ENCODE results near the gene VAMP5.
"Not testable (repeated sequence)": the region's sequence is repeated elsewhere in the genome, so short reads cannot be mapped to it uniquely, and the experiment has no call there.

VAMP5 gene

DNA sequence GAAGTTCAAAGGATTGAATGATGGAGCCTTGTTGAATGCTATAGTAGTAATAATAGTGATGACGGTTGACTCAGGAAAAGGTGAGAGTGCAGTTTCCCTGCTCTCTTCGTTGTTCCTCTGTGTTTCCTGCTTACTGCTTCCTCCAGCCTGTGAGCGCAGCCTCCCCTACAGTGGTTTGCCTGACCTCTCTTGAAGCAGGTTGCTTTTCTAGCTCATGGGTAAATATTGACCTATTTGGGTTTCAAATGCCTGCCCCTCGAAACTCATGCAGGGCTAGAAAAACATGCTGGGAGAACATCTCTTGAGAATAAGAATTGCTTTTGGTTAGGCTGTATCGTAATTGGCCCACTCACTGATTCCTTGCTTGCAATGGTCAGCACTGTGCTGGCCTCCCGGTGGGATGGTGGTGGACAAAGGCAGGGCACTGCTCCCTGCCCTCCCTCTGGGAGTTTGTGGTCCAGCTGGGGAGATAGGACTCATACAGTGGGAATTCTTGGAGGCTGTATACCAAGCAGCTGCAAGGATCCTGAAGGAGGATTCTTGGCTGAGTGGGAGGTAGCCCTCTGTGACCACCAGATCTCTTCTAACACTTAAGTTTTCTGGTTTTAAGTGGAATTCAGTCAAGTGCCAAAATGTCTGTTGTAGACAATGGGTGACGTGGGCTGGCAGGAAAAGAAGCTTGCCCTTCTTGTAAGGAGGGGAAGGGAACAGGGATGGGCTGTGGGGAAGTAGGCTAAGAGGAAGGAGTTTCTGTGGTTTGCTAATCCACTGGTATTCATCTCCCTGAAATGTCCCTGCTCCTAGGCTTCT is 6.0 kb downstream of the VAMP5 start:
- Histone ChIP-seq H3K79me2 (ENCODE audit: insufficient read depth, low read length) (peaks cover 48% of the 10 kb centered on the region), H3K4me3 (ENCODE audit: low read length, poor library complexity, severe bottlenecking) (peak overlapping the region; percentile 8), H3K4me2 (ENCODE audit: low read depth, low read length, poor library complexity, severe bottlenecking) (peak overlapping the region; percentile 85)

DNA sequence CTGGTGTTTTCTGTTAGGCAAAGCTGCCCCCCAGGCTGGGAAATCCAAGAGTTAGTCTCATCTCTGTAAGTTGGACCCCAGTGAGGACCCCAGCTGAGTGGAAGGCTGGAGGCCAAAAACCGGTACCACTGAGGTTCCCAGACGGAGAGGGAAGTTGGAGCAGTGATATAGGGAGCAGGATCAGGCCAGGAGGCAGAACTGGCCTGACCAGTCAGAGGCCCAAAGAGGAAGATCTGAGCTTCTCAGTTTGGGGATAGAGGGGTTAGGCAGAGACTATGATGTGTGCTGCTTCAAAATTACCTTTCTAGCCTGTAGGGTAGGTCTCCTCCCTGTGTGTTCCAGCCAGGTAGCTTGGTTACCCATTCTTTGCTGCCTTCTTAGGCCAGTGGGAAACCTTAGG is 6.7 kb downstream of the VAMP5 start:
- Histone ChIP-seq H3K36me3 (ENCODE audit: insufficient read depth, low read length) (no peaks in the 10 kb centered on the region), H4K20me1 (ENCODE audit: insufficient read depth, low read length, poor library complexity, severe bottlenecking) (peaks cover 2% of the 10 kb centered on the region), H3K9me2 (replicated peaks; ENCODE audit: low read depth, low read length) (no peaks in the 10 kb centered on the region), H3K27me3 (ENCODE audit: insufficient read depth, low read length, poor library complexity, severe bottlenecking) (no peaks in the 10 kb centered on the region), H2AFZ (ENCODE audit: low read length) (no peak overlapping the region), H3K4me1 (ENCODE audit: insufficient read depth, low read length, poor library complexity, severe bottlenecking) (peaks cover 55% of the 10 kb centered on the region), H3K4me2 (ENCODE audit: low read depth, low read length, poor library complexity, severe bottlenecking) (peak overlapping the region; percentile 85), H3F3A (ENCODE audit: low read depth) (0 out of 2 replicates have a peak, but pooled peaks cover 12% of the 10 kb centered on the region), H3K9me3 (ENCODE audit: insufficient read depth, low read depth, low read length) (no peaks in the 10 kb centered on the region), H3K9ac (ENCODE audit: low read depth, low read length, poor library complexity, severe bottlenecking) (peak overlapping the region; percentile 56), H3K4me3 (ENCODE audit: low read length, poor library complexity, severe bottlenecking) (no peak overlapping the region), H3K79me2 (ENCODE audit: insufficient read depth, low read length) (peaks cover 45% of the 10 kb centered on the region)
- no peak for TF ChIP-seq EZH2phosphoT487 (IDR thresholded peaks at IDR 0.05; ENCODE audit: borderline replicate concordance)

More for the DNA sequence above, 6.0 kb downstream of the VAMP5 start:
- H3K4me1 ChIP-seq (ENCODE audit: insufficient read depth, low read length, poor library complexity, severe bottlenecking): peaks cover 61% of the 10 kb centered on the region
- H3K27me3 ChIP-seq (ENCODE audit: insufficient read depth, low read length, poor library complexity, severe bottlenecking): no peaks in the 10 kb centered on the region
- TF ChIP-seq EZH2phosphoT487 (IDR thresholded peaks at IDR 0.05; ENCODE audit: borderline replicate concordance): no peak
- TF ChIP-seq, protein P1, sequence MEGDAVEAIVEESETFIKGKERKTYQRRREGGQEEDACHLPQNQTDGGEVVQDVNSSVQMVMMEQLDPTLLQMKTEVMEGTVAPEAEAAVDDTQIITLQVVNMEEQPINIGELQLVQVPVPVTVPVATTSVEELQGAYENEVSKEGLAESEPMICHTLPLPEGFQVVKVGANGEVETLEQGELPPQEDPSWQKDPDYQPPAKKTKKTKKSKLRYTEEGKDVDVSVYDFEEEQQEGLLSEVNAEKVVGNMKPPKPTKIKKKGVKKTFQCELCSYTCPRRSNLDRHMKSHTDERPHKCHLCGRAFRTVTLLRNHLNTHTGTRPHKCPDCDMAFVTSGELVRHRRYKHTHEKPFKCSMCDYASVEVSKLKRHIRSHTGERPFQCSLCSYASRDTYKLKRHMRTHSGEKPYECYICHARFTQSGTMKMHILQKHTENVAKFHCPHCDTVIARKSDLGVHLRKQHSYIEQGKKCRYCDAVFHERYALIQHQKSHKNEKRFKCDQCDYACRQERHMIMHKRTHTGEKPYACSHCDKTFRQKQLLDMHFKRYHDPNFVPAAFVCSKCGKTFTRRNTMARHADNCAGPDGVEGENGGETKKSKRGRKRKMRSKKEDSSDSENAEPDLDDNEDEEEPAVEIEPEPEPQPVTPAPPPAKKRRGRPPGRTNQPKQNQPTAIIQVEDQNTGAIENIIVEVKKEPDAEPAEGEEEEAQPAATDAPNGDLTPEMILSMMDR (conservative IDR thresholded peaks at IDR 0.05; ENCODE audit: low read length): no peak
- H3K36me3 ChIP-seq (ENCODE audit: insufficient read depth, low read length): no peaks in the 10 kb centered on the region
- H3K9me3 ChIP-seq (ENCODE audit: insufficient read depth, low read depth, low read length): no peaks in the 10 kb centered on the region
- 0 out of 2 replicates have a peak, but pooled peaks cover 12% of the 10 kb centered on the region for H3F3A ChIP-seq (ENCODE audit: low read depth)
- H2AFZ ChIP-seq (ENCODE audit: low read length): no peak overlapping the region
- H3K9ac ChIP-seq (ENCODE audit: low read depth, low read length, poor library complexity, severe bottlenecking): peak overlapping the region; percentile 71
- H4K20me1 ChIP-seq (ENCODE audit: insufficient read depth, low read length, poor library complexity, severe bottlenecking): no peaks in the 10 kb centered on the region
- no peaks in the 10 kb centered on the region for H3K9me2 ChIP-seq (replicated peaks; ENCODE audit: low read depth, low read length)

DNA sequence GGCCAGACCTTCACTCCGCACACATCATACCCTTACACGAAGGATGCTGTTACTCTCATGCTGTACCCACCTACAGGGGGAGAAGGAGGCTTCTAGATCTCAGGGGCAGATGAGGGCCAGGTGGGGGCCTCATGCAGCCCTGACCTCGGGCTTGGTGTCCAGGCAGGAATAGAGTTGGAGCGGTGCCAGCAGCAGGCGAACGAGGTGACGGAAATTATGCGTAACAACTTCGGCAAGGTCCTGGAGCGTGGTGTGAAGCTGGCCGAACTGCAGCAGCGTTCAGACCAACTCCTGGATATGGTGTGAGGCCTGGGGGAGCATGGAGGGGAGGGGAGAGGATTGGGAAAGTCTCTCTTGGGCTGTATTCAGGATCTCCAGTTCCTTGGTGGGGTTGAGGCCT is 7.3 kb downstream of the VAMP5 start:
- no peak overlapping the region for H3K4me2 ChIP-seq (ENCODE audit: low read depth, low read length, poor library complexity, severe bottlenecking)
- no peak for TF ChIP-seq EZH2phosphoT487 (IDR thresholded peaks at IDR 0.05; ENCODE audit: borderline replicate concordance)
- TF ChIP-seq, protein P1 (conservative IDR thresholded peaks at IDR 0.05; ENCODE audit: low read length): no peak
- H3K9ac ChIP-seq (ENCODE audit: low read depth, low read length, poor library complexity, severe bottlenecking): no peak overlapping the region
- peaks cover 48% of the 10 kb centered on the region for H3K79me2 ChIP-seq (ENCODE audit: insufficient read depth, low read length)
- H3K4me3 ChIP-seq (ENCODE audit: low read length, poor library complexity, severe bottlenecking): no peak overlapping the region
- H3K4me1 ChIP-seq (ENCODE audit: insufficient read depth, low read length, poor library complexity, severe bottlenecking): peaks cover 55% of the 10 kb centered on the region
- no peaks in the 10 kb centered on the region for H3K9me3 ChIP-seq (ENCODE audit: insufficient read depth, low read depth, low read length)
- H2AFZ ChIP-seq (ENCODE audit: low read length): no peak overlapping the region
- 0 out of 2 replicates have a peak, but pooled peaks cover 12% of the 10 kb centered on the region for H3F3A ChIP-seq (ENCODE audit: low read depth)
- peaks cover 8% of the 10 kb centered on the region for H4K20me1 ChIP-seq (ENCODE audit: insufficient read depth, low read length, poor library complexity, severe bottlenecking)
- H3K9me2 ChIP-seq (replicated peaks; ENCODE audit: low read depth, low read length): no peaks in the 10 kb centered on the region
- no peaks in the 10 kb centered on the region for H3K36me3 ChIP-seq (ENCODE audit: insufficient read depth, low read length)
- no peaks in the 10 kb centered on the region for H3K27me3 ChIP-seq (ENCODE audit: insufficient read depth, low read length, poor library complexity, severe bottlenecking)

DNA sequence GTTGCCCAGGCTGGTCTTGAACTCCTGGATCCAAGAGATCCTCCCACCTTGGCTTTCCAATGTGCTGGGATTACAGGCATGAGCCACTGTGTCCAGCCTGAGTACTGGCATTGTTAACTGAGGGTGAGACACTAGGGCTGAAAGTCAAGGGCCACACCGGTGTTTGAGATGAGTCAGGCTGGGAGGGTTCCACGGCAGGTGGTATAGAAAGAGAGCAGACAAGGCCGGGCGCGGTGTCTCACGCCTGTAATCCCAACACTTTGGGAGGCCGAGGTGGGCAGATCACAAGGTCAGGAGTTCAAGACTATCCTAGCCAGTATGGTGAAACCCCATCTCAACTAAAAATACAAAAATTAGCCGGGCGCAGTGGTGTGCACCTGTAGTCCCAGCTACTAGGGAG is 8.1 kb downstream of the VAMP5 start:
- H2AFZ ChIP-seq (ENCODE audit: low read length); H3K9me2 ChIP-seq (replicated peaks; ENCODE audit: low read depth, low read length); H3K9me3 ChIP-seq (ENCODE audit: insufficient read depth, low read depth, low read length); H3K4me3 ChIP-seq (ENCODE audit: low read length, poor library complexity, severe bottlenecking); H3K9ac ChIP-seq (ENCODE audit: low read depth, low read length, poor library complexity, severe bottlenecking); H3K4me2 ChIP-seq (ENCODE audit: low read depth, low read length, poor library complexity, severe bottlenecking); H3K36me3 ChIP-seq (ENCODE audit: insufficient read depth, low read length); H3F3A ChIP-seq (ENCODE audit: low read depth); H3K27me3 ChIP-seq (ENCODE audit: insufficient read depth, low read length, poor library complexity, severe bottlenecking): not testable (repeated sequence)
- peaks cover 56% of the 10 kb centered on the region for H3K79me2 ChIP-seq (ENCODE audit: insufficient read depth, low read length)
- H4K20me1 ChIP-seq (ENCODE audit: insufficient read depth, low read length, poor library complexity, severe bottlenecking): peaks cover 15% of the 10 kb centered on the region
- peaks cover 58% of the 10 kb centered on the region for H3K4me1 ChIP-seq (ENCODE audit: insufficient read depth, low read length, poor library complexity, severe bottlenecking)
